GM18520 (cell line): ENCODE data around the gene LIN7B.
"Not testable (repeated sequence)": the region's sequence is repeated elsewhere in the genome, so short reads cannot be mapped to it uniquely, and the experiment has no call there.

Experiments used
- ATAC-seq: cut with Tn5 transposase; IDR thresholded peaks from one replicate; pipeline ENCODE4 v1.9.1; 2021; ENCODE audit not compliant: unreplicated experiment

The LIN7B gene, protein sequence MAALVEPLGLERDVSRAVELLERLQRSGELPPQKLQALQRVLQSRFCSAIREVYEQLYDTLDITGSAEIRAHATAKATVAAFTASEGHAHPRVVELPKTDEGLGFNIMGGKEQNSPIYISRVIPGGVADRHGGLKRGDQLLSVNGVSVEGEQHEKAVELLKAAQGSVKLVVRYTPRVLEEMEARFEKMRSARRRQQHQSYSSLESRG

GRCh38 chr19:49113762-49114629 is at the start of gene LIN7B:
LIN7B (plus strand) TSS chr19:49114370; CDS start chr19:49114405, 35 bp downstream.
- ATAC-seq = peak; percentile 40

- no peak for ATAC-seq
Observed at GRCh38 chr19:49064768-49065611, 49.2 kb upstream of the LIN7B start, which contains the start of gene NTF4. NTF4 (minus strand) TSS chr19:49064818; CDS start chr19:49061997, 2,821 bp downstream.

- no peak for ATAC-seq
Observed at GRCh38 chr19:49065905-49066512, 48.2 kb upstream of the LIN7B start.

GRCh38 chr19:49067554-49067953 is 46.6 kb upstream of the LIN7B start:
- no peak for ATAC-seq

GRCh38 chr19:49069026-49069425 is 45.1 kb upstream of the LIN7B start:
- no peak for ATAC-seq

- no peak for ATAC-seq
Observed at GRCh38 chr19:49070416-49070815, 43.8 kb upstream of the LIN7B start.

GRCh38 chr19:49071860-49072547 is 42.2 kb upstream of the LIN7B start:
- no peak for ATAC-seq

DNA sequence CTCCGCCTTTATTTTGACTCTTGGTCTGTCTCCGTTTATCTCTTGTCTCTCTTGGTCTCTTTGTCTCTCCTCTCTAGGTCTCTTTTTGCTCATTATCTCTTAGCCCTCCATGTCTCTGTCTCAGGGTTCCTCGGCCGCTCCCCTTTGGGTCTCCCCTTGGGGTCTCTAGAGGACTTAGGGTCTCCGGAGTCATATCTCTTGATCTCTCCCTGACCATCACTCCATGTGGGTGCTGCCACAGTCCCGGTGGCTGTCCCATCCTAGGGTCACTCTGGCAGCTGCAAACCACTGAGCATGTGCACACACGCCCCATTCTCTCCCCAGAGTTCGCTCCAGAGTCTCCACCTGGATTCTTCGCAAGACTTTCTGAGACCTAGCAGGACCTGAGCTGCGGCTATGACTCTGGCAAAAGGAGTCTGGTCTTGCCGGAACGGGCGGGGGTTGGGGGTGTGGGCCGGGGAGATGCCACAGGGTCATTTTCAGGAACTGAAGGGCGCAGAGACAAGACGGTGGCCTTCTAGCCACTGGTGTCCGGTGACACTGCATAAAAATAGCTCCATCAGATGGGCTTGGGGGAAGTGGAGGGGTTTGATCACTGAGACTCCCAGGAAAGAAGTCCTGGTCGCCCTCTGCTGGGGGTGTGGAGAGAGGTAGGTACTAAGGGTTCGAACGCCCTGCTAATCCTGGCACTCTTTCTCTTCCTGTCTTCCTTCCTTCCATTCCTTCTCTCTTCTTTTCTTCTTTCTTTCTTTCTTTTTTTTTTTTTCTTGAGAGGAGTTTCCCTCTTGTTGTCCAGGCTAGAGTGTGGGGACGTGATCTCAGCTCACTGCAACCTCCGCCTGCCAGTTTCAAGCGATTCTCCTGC is 40.4 kb upstream of the LIN7B start:
- ATAC-seq = no peak

- ATAC-seq = not testable (repeated sequence)
Observed at GRCh38 chr19:49074869-49075268, 39.3 kb upstream of the LIN7B start.

- ATAC-seq = no peak
Observed at GRCh38 chr19:49080392-49080791, 33.8 kb upstream of the LIN7B start.

- no peak for ATAC-seq
Observed at GRCh38 chr19:49081273-49081672, 32.9 kb upstream of the LIN7B start.

GRCh38 chr19:49084206-49085019 is 29.8 kb upstream of the LIN7B start:
- no peak for ATAC-seq

DNA sequence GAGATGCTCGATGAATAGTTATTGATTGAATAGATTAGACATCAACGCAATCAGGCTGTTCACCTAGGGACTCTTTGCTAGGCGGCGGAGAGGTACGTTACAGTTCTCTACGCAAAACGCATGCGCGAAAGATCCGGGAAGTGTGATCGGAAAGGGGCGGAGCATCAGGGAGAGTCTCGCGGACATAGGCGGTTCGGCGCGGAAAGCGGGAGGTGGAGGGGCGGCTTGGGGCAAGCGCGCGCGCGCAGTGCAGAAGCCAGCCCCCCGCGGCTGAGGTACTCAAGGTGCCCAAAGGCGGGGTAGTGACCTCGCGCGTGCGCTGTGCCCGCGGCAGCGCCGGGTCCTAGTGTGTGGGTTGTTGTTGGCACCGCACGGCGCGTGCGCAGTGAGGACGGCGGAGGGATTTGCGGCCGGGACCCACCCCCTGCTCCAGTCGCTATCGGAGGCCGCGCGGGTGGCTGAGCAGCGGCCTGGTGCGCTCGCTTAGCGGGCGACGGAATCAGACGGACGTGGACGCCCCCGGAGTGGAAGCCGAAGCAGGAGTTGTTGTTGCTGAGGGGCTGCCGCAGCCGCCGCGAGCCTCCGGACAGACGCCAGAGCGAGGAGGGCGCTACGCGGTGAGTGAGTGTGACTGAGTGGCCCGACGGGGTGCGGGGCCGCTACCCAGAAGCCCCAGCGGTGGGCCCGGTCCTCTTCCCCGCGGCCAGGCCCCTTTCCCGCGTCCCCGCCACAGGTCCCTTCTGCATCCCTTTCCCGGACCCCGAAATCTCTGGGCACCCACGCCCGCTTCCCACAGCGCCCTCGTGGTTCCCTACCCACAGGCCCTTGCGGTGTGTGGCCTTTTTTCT is 28.9 kb upstream of the LIN7B start, which contains the start of gene SNRNP70:
Gene SNRNP70, plus strand, starts transcription at position 432 of the 848 bp plus-strand sequence. CDS start 964 bp downstream, outside the sequence.
- ATAC-seq = peak; percentile 78

DNA sequence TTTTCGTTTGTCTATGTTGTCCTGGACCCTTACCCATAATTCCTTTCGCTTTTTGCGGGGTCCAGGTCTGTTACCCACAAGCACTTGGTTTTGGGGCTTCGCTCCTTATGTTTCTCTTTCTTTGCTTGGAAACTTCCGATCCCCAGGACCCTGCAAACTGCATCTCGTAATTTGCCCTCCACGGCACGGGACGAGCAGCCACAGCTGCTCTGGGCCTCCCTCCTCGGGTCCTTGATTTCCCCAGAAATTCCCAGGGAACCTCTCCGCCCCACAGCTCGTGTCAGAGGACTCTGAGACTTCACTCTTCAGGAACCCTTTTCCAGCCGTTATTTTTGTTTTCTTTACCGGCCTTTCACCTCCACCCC is 28.3 kb upstream of the LIN7B start:
- no peak for ATAC-seq

DNA sequence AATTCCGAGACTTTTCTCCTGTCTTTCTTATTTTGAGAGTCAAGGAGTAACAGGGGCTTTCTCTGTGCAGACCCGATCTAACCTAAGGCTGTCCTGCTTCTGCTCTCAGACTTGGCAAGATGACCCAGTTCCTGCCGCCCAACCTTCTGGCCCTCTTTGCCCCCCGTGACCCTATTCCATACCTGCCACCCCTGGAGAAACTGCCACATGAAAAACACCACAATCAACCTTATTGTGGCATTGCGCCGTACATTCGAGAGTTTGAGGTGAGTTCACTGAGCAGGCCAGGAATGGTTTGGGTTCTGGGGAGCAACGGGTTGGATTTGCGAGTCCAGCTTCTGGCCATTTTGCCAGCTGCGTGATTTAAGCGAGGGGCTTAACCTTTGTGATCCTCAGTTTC is 27.9 kb upstream of the LIN7B start:
- no peak for ATAC-seq

DNA sequence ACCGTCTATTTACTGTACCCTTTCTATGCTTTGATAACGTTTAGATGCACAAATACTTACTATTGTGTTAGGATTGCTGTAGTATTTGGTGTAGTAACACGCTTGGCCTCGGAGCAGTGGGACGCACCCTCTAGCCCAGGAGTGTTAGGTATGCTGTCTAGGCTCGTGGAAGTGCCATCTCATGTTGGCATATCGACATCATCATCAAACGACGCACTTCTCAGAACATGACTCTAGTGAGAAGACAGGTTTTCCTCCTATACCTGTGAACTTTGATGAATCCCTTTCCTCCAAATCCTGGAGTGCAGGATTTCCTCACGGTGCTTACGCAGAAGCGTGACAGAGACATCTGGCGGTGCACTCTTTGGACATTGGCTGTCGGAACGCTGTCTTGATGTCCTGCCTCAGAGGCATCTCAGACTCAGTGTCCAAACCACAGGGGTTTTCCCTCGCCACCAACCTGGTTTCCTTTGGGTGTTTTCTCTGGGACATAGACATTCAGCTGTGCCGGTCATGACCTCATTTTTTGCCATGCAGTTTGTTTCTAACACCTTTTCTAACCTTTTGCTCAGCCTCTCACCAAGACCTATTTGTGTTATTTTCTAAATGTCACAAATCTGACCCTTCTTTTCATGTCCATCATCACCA is 22.7 kb upstream of the LIN7B start:
- no peak for ATAC-seq

DNA sequence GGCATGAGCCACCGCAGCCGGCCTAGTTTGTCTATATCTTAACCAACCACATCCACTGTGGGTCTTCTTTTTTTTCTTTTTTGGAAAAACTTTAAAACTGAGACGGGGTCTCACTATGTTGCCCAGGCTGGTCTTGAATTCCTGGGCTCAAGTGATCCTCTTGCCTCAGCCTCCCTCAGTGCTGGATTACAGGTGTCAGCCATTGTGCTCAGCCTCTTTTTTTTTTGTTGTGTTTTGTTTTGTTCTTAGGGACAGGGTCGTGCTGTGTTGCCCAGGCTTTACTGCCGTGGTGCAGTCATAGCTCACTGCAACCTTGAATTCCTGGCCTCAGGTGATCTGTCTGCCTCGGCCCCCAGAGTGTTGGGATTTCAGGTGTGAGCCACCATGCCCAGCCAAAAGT is 21.5 kb upstream of the LIN7B start:
- no peak for ATAC-seq
